ENCODE data around the gene ADH5.
"Not testable (repeated sequence)": the region's sequence is repeated elsewhere in the genome, so short reads cannot be mapped to it uniquely, and the experiment has no call there.

The ADH5 gene

DNA sequence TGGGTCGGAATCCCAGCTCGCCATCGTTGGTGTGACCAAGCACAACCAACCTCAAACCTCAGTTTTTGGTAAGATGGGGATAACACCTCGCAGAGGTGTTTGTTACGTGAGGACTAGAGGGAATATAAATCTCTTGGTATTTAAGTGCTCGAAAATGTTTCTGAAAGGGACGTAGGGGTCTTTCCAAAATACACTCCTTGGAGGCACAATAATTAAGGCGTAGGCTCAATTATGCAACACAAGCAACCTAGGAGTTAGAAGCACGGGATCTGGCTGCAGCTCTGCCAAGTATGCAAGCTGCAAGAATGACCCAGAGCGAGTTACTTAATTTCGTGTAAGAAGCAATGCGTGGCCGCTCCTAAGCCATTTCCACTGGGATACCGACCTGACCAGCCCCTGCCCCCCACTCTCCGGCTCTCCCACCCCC lies 552 bp downstream of the ADH5 start:
- in situ Hi-C loops (cut with MboI; ENCODE audit: low sequenced_read_pairs), result no loop called here

DNA sequence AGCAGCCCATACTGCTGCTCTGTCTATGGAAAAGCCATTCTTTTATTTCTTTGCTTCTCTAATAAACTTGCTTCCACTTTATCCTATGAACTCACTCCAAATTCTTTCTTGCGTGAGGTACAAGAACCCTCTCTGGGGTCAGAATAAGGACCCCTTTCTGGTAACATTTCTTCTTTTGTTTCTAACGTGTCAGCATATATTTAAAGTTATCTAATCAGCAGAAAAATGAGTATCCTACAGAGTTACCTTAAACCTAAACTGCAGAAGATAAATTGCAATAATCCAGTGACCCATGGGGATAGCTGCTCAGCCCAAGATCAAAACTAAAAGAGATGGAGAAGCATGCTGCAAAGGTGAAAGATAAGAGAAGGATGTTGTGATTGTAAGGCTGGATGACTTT lies 4.0 kb downstream of the ADH5 start:
- in situ Hi-C loops (cut with MboI; ENCODE audit: low sequenced_read_pairs), result no loop called here

DNA sequence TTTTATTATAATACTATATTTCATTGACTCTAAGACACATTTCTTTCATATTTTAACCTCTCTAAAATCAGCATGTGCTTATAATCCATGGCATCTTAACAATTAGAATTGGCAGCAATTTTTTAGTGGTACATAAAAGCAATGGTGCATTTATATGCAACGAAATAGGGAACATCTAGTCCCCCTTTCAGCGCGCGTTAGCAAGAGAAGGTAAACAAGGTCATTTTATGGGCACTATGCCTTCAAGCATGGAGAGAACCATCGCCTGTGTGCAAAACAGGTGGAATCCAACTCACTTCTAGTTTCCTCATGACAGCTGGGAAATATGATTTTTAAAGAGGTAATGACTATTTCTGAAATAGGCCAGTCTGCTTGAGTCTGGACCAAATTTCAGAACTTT lies 6.4 kb downstream of the ADH5 start:
- in situ Hi-C loops (cut with MboI; ENCODE audit: low sequenced_read_pairs), result no loop called here

DNA sequence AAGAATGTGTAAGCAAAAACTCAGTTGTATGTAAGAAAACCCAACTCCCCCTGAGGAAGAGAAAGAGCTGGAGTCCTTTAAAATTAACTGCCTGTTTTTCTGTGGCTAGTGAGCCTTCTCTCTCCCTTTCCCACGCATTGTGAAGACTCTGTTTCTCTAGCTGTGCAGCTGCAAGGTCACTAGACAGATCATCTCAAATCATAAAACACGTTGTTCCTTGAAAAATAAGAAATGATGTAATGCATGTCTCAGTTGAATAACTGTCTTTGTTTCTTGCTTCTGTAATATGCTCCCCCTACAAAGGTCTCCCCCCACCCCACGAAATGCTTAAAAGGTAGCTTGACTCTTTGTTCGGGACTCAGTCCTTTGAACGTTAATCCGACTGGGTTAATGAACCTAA lies 7.7 kb downstream of the ADH5 start:
- in situ Hi-C loops (cut with MboI; ENCODE audit: low sequenced_read_pairs), result not testable (repeated sequence)

DNA sequence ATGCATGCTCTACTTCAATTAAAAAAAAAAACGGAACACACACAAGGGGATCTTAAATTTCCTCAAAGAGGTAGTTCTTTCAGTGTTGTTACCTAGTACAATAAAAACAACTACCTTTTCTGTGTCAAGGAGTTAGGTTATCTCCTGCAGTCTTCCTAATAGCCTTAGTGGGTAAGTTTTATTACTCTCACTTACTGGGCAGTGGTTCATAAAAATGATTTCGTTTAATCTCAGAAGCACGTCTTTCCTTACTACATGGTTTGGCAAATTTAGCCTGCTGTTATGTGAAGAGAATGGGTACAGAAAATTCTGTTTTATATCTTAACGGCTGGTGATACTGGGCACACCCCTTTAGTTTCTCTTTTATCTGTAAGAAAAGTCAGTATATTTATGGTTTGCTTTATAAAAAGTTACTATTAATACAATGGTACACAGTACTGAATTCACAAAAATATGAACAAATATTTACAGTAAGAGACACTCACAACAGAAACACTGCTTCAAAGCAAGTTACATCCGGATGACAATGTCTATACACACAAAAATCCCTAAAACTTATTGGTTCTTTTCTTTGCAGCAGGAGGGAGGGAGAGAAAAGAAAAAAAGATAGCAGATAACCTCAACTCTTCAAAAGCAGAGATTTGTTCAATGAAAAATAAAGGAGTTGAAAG lies 8.8 kb downstream of the ADH5 start:
- in situ Hi-C loops (cut with MboI; ENCODE audit: low sequenced_read_pairs), result no loop called here

DNA sequence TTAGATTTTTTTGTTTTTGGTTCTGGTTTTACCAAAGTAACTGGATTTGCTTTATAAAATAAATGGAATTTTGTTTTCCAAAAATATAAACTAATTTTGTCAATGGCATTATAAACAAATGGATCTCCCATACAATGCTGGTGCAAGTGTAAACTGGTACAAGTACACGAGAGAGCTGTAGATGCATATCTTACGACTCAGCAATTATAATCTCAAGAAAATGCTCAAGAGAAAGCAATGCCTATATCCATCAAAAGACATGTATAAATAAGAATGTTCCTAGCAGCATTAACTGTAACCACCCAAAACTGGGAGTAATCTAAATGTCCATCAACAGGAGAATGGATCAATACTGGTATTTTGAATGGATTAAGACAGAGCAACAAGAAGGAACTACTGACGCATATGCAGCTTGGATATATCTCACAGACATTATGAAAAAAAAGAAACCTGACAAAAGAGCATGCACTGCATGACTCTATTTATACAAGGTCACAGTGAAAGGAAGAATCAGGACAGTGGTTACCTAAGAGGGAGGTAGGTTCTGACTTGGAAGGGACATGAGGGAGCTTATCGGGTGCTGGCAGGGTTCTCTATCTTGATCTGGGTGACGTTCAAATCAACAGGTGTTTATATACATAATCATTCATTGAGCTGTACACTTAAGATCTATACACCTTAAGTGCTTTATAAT lies 9.5 kb downstream of the ADH5 start:
- in situ Hi-C loops (cut with MboI; ENCODE audit: low sequenced_read_pairs), result no loop called here

DNA sequence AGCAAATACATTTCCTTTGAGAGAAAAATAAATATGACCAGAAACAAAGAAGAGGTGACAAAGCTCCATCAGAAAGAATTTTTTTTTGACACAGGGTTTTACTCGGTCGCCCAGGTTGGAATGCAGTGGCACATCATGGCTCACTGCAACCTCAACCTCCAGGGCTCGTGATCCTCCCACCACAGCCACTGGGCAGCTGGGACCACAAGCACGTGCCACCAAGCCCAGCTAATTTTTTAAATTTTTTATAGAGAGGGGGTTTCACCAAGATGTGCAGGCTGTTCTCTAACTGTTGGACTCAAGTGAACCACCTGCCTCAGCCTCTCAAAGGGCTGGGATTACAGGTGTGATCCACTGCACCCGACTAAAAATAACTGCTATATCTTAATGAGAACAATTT lies 10.3 kb downstream of the ADH5 start:
- in situ Hi-C loops (cut with MboI; ENCODE audit: low sequenced_read_pairs), result no loop called here

DNA sequence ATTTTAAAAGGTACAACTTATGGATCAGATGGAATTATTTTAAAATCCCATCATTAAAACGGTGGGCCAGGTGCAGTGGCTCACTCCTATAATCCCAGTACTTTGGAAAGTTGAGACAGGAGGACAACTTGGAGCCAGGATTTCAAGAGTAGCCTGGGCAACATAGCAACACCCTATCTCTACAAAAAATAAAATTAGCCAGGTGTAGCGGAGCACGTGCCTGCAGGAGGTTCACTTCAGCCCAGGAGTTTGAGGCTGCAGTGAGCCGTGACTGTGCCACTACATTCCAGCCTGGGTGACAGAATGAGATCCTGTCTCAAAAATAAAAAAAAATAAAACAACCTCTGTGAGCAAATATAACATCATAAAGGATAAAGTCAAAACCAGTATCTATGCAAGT lies 11.4 kb downstream of the ADH5 start:
- in situ Hi-C loops (cut with MboI; ENCODE audit: low sequenced_read_pairs), result no loop called here

DNA sequence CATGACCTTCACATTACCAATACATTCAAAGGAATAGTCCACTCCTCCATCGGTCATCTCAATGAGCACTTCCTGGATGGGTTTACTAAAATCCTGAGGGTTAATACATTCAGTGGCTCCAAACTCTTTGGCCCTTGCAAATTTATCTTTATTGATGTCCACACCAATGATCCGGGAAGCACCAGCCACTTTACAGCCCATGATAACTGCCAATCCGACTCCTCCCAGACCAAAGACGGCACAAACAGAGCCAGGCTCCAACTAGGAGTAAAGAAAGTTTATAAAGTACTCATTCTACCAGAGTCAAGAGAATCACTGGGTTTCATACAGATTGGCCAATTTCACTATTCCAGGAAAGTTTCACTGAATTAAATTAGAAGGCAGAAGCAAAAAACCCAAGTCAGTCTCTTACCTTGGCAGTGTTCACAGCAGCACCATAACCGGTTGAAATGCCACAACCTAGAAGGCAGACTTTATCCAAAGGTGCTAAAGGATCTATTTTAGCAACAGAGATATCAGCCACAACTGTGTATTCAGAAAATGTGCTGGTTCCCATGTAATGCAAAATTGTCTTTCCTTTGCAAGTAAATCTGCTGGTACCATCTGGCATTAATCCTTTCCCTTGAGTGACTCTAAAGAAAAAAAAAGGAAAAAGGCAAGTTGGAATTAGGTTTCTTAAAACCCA lies 12.2 kb downstream of the ADH5 start:
- in situ Hi-C loops (cut with MboI; ENCODE audit: low sequenced_read_pairs), result no loop called here

DNA sequence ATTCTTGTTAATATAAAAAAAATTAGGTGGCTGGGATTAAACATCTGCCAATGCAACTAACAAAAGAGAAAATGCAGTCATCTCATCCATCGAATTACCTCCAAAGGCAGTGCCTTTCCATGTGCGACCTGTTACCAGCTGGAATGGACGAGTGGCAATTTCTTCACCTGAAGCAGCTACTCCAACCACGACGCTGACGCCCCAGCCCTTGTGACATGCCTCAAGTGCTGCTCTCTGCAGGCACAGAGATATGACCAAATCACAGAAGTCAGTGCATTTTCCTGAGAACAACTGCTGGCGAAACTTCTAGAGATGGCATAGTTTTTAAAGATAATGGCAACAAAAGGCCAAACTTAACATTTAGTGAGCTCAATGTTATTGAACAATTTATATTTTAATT lies 13.8 kb downstream of the ADH5 start:
- in situ Hi-C loops (cut with MboI; ENCODE audit: low sequenced_read_pairs), result no loop called here

DNA sequence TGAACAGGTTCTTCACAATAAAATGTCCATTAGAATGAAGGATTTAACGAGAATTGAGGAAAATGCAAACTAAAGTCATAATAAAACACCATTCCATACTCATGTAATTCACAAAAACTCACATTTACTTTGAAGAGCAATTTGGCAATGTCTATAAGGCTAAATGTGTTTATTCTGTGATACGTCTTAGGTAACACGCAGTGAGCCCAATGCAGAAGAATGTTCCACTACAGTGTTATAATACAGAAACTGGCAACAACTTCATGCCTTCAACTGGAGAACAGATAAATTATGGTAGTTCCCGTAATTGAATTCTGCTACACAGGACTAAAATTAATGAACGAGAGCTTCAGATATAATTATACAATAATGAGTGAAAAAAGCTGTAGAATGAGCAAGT lies 17.4 kb downstream of the ADH5 start:
- in situ Hi-C loops (cut with MboI; ENCODE audit: low sequenced_read_pairs), result no loop called here

DNA sequence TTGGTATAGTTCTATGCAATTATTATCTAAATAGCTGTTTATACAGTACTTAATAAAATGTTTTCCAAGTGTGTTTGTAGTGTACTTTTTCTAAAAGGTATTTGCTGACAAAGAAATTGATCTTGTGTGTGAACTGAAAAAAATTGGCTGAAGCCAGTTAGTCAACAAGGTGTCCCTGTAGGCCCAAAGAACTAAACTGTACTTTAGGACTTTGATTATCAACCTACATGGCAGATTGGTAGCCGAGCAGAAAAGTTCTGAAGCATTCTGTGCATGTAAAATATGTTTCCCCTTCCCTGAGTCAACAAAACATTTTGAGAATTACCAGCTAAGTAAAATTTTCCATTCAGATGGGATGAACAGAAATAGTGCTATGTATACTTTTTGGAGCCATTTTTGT lies 21.0 kb downstream of the ADH5 start:
- in situ Hi-C loops (cut with MboI; ENCODE audit: low sequenced_read_pairs), result no loop called here

DNA sequence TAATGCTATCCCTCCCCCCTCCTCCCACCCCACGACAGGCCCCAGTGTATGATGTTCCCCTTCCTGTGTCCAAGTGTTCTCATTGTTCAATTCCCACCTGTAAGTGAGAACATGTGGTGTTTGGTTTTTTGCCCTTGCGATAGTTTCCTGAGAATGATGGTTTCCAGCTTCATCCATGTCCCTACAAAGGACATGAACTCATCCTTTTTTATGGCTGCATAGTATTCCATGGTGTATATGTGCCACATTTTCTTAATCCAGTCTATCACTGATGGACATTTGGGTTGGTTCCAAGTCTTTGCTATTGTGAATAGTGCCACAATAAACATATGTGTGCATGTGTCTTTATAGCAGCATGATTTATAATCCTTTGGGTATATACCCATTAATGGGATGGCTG lies 23.1 kb downstream of the ADH5 start:
- in situ Hi-C loops (cut with MboI; ENCODE audit: low sequenced_read_pairs), result not testable (repeated sequence)

DNA sequence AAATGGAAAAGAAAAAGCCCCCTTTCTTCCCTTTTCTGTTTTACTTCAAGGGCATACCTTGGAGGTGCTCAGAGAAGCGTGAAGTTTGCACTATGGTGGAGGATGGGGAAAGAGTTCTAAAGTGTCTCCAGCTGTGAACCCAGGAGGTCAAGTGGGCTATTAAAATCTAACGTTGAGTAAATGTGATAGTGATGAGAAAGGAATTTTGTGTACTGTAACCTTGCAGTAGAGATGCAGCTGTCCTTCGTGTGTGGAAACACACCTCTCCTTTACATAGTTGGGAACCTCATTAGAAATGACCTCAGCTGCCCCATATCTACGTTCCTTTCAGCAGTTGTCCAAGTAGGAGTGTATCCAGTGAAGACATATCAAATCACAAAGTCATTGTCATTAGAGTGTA lies 26.5 kb downstream of the ADH5 start:
- in situ Hi-C loops (cut with MboI; ENCODE audit: low sequenced_read_pairs), result no loop called here

DNA sequence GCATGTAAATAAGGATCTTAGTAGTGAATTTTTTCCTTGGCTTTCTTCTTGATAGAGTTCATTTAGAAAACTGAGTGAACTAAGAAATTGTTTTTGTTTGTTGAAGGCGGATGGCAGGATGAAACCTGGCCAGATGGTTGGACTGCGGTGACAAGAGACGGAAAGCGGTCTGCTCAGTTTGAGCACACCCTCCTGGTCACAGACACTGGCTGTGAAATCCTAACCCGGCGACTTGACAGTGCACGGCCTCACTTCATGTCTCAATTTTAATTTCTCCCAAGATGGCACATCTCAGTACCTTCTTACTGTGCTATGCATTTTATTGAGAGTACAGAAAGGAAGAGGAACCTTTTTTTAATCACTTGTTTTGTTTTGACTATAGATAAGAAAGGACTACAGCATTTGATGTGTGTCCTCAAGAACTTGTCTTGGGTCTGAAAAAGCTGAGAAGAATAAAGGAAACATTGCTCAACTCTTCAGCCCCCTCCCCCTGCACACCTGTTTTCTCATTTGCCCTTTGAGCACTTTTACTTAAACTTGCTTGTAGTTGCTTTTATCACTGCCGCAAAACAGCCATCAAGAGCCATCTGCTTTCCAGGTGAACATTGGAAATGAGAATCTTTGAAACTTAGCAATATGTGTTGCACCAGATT lies 27.4 kb downstream of the ADH5 start:
- in situ Hi-C loops (cut with MboI; ENCODE audit: low sequenced_read_pairs), result no loop called here

DNA sequence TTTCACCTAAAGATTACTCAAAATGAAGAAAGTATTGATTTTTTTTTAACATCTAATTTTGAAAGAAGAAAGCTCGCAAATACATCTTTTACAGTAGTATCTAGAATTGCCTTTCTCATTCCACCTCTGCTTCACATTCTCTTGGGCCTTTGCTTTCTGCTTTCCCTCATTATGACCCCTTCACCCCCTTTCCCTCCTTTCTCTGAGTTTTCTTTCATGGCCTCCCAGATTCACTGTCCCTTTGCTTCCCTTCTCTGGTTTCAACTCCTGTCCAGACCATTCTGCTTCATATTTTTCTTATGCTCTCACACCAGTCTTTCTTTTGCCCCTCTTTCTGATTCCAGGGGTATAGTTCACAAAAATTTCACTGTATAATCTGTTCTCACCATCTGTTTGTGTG lies 29.0 kb downstream of the ADH5 start:
- in situ Hi-C loops (cut with MboI; ENCODE audit: low sequenced_read_pairs), result no loop called here

DNA sequence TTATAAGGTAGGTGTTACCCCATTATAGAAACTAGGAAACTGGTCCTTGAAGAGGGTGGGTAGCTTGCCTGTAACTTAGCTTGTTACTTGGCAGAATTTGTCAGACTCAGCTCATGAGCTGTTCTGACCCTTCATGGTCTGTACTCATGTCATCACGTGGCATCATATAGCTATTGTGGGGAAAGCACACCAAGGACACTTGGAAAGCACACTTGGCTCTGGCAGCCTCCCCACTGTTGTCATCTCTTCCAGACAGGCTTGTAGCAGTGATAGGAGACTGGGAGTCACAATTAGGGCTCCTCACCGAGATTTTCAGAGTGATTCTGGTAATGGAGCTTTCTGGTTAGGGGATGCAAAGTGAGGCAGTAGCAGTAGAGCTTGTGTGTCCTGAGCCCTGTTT lies 30.4 kb downstream of the ADH5 start:
- in situ Hi-C loops (cut with MboI; ENCODE audit: low sequenced_read_pairs), result no loop called here

DNA sequence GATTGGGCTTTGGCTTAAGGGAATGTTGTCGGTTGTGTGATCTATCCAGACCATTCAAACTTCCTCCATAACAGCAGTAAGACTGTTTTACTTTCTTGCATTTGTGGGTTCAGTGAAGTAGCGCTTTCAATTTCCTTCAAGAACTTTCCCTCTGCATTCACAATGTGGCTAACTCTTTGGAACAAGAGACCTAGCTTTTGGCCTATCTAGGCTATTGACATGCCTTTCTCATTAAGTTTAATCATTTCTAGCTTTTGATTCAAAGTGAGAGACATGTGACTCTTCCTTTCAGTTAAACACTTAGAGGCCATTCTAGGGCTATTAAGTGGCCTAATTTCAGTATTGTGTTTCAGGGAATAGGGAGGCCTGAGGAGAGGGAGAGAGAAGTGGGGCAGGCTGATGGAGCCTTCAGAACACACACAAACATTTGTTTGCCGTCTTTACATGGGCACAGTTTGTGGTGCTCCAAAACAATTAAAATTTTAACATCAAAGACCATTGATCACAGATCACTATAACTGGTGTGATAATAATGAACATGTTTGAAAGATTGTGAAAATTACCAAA lies 34.1 kb downstream of the ADH5 start:
- in situ Hi-C loops (cut with MboI; ENCODE audit: low sequenced_read_pairs), result no loop called here

DNA sequence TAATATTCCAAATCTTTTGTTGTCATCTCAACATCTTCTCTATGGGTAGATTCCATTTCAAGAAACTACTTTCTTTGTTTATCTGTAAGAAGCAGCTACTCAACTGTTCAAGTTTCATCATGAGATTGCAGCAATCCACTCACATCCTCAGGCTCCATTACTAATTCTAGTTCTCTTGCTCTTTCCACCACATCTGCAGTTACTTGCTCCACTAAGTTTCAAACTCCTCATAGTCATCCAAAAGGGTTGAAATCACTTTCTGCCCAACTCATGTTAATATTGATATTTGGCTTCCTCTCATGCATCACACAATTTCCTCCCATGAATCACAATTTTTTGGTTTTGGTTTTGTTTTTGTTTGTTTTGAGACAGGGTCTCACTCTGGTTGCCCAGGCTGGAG lies 35.7 kb downstream of the ADH5 start:
- in situ Hi-C loops (cut with MboI; ENCODE audit: low sequenced_read_pairs), result no loop called here

DNA sequence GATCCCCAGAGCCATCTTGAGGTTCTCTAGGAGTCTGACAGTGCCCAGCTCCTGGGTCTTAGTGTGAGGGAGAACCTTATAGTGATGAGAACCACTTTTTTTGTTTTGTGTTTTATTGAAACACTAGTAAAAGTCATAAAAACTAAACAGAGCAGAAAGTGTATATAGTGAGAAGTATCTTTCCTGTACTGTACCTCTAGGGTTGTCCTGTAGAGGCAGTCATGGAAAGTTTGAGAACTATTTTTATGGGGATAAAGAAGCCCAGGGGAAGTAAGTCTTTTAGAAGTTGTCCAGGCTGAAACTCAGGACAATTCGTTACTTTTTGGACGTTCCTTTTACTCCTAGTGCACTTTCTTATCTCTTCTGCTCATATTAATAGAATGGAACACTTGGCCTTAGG lies 40.9 kb downstream of the ADH5 start:
- in situ Hi-C loops (cut with MboI; ENCODE audit: low sequenced_read_pairs), result no loop called here

DNA sequence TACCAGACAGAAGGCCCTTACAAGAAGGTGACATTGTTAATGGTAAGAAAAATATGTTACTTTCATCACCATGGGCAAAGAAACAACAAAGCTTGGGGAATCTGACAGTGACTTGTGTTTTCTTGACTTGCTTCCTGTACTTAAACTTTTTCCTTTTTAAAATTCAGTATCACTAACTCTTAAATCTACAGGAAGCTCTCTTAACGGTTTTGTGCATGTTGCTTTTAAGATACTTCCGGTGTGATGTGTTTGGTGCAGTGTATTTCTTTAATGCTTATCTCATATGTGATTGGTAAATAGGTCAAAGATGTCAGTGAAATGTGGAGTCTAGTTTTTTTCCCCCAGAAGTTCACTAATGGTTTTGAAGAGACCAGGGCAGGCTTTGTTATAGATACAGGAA lies 45.2 kb downstream of the ADH5 start:
- in situ Hi-C loops (cut with MboI; ENCODE audit: low sequenced_read_pairs), result no loop called here

DNA sequence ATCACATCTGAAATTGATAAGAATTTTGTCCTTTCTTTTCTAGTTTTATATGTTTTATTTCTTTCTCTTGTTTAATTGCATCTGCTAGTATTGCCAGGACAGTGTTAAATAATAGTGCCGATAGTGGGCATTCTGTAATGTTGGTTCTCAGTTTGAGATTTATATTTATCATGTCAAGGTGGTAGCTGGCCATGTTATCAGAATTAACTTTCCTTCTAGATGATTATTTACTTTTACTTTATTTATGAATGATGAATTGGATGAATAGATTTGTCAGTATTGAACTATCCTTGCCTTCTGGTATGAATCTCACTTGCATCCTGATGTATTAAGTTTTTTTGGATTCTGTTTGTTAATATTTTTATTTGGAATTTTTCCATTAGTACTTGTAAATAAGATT lies 50.4 kb downstream of the ADH5 start:
- in situ Hi-C loops (cut with MboI; ENCODE audit: low sequenced_read_pairs), result no loop called here

Measured in hTERT RPE-1 (cell line).